Subcutaneous adipose tissue (tissue), 4 donors: ENCODE results near the gene GRM7. TPM values are rescaled to one million over a fixed set of nuclear protein-coding genes. Genes with fewer than 3 reads are reported as not detected.

ENCODE experiments used
- CTCF ChIP-seq: fragments of 450-650 bp; IDR thresholded peaks from one replicate; pipeline ENCODE4 v1.5.1; 2016; ENCODE audit warnings: low read depth, mild to moderate bottlenecking, control low read depth, antibody characterized with exemption, moderate library complexity
- total RNA-seq, 4 donors: library from RNA; depleted of rRNA; stranded (reverse); fragments of >200 nt; gene quantifications; one replicate each; pipeline ENCODE4 v1.1.0, GENCODE V29; 2016

GRM7 gene
- total RNA-seq, 4 donors from 2014 or later: 0.16 to 1.2 (median 0.90) TPM

- TF ChIP-seq CTCF: no peak
These were observed 564 bp upstream of the GRM7 start for GRCh38 chr3:6860149-6860953.

- no peak for TF ChIP-seq CTCF
These were observed 698 bp downstream of the GRM7 start for GRCh38 chr3:6861625-6862000.

DNA sequence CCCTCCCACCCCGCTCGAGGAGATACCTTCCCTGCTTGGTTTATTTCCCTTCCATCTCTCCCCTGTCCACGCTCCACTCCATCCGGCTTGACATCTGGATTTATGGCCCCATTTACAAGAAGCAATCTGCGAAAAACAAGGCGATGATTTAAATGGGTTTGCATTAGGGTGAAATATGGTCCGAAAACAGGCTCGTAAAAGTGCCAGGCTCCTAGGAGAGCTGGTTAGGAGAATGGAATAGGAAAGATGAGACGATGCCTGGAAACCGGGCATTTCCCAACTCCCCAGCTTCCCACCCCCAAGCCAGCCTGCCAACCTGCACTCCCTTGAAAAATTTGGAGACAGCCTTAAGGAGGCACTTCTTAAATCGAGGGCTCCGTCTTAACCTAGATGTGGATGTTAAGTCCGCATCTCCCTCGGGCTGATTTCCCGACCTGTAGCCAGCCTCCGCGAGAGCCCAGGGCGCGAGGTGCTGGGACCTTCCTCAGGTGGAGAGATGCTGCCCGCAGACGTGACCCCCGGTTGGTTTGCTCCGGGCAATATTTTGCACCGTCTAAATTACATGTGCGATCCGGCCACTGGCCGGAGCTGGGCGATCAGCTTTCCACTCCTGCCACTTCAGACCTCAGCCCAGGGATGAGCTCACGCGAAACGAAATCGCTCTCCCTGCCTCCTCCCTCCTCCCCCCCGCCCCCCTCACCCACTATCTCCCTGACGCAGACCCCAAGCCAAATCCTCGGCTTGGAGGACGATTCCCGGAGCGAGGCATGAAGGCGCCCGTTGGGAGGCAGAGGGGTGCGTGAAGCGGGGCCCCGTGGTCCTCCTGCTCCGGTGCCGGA, 1.3 kb downstream of the GRM7 start:
- TF ChIP-seq CTCF: no peak

- no peak for TF ChIP-seq CTCF
These were observed 1.9 kb downstream of the GRM7 start for GRCh38 chr3:6862880-6863195.

- no peak for TF ChIP-seq CTCF
These were observed 6.4 kb downstream of the GRM7 start for GRCh38 chr3:6867269-6867668.

DNA sequence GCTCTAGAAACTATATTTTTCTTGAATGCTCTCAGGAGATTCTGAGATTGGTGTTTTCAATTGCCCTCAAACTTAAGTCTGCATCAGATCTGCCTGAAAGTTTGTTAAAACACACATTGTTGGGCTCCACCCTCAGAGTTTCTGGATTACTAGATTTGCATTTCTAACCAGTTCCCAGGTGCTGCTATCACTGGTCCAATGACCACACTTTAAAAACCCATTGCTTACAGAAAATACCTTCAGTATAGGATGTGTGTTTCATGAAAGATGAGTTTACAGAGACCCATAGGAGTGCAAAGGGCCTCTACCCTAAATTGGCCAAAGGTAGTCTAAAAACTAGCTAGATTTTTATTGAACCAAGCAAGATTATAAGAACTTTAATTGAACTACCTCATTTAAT, 17.8 kb downstream of the GRM7 start:
- no peak for TF ChIP-seq CTCF

DNA sequence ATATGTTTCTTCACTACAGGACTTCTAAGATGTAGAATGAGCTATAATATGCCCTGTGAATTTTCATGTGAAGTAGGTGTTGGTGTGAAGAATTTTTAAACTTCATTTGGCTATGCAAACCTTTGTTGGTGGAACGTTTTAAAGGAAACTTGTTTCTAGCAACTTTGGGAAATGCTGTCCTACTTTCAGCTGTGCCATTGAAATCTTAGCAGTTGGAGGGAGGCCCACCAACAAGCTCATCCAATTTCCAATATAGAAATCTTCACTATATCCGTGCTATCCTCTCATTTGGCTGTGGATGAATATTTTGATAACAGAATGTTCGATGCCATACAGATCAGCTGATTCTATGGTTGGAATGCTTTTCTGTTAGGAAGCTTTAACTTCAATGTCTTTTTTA, 51.3 kb downstream of the GRM7 start:
- TF ChIP-seq CTCF: no peak
